IMR-90 (cell line): ENCODE measurements around the gene ZNRD2. TPM values are rescaled to one million over a fixed set of nuclear protein-coding genes. Genes with fewer than 3 reads are reported as not detected.
A peak's percentile ranks its signal among the peaks of the same experiment; 100 is the strongest.

Experiments
- ATAC-seq: fragments of 200-7000 bp; cut with Tn5 transposase; 2 replicates; pipeline ENCODE4 v1.9.1; 2020; ENCODE audit warnings: low read depth, mild to moderate bottlenecking, moderate library complexity
- BruUV-seq: library from RNA; stranded (reverse); fragments of 400-500 nt; replicated peaks from 2 replicates; lab custom pipeline; 2021; lab: Mats Ljungman, UMichigan
- CTCF ChIA-PET: fragments of 300-600 bp; formaldehyde crosslinking; extraction: SDS; loops from one replicate; lab custom pipeline; 2021; ENCODE audit warnings: antibody characterized with exemption; lab: Yijun Ruan, JAX
- POLR2A ChIA-PET: fragments of 300-600 bp; sonication (Branson Sonifier 250); formaldehyde crosslinking; loops from one replicate; lab custom pipeline; 2022; ENCODE audit warnings: antibody characterized with exemption; ENCODE audit not compliant: unreplicated experiment; lab: Charles Lee
- DNase-seq: peaks from one replicate; pipeline ENCODE4 v3.0.0; 2013
- H2AFZ ChIP-seq: replicated peaks from 2 replicates; pipeline ENCODE3; 2013; ENCODE audit warnings: low read length, mild to moderate bottlenecking; ENCODE audit not compliant: poor library complexity
- H2AK5ac ChIP-seq: 2 replicates; pipeline ENCODE4 v1.6.1; 2013; ENCODE audit warnings: low read depth, low read length, inconsistent platforms
- H2AK9ac ChIP-seq: replicated peaks from 2 replicates; pipeline ENCODE3; 2013; ENCODE audit warnings: mild to moderate bottlenecking, low read depth, low read length, moderate library complexity; ENCODE audit not compliant: poor library complexity
- H2BK120ac ChIP-seq: 2 replicates; pipeline ENCODE4 v1.6.1; 2013; ENCODE audit warnings: low read depth, low read length, inconsistent platforms
- H2BK15ac ChIP-seq: 3 replicates; pipeline ENCODE4 v1.6.1; 2013; ENCODE audit warnings: low read depth, low read length, inconsistent platforms
- H2BK20ac ChIP-seq: 2 replicates; pipeline ENCODE4 v1.6.1; 2013; ENCODE audit warnings: low read depth, mild to moderate bottlenecking, inconsistent platforms, low read length, moderate library complexity
- H2BK5ac ChIP-seq: 2 replicates; pipeline ENCODE4 v1.6.1; 2013; ENCODE audit warnings: mild to moderate bottlenecking, low read depth, low read length, inconsistent platforms; ENCODE audit not compliant: poor library complexity, severe bottlenecking
- H3K14ac ChIP-seq: replicated peaks from 2 replicates; pipeline ENCODE4 v1.6.1; 2013; ENCODE audit warnings: low read depth, low read length, inconsistent platforms
- H3K18ac ChIP-seq: 2 replicates; pipeline ENCODE4 v1.6.1; 2013; ENCODE audit warnings: low read depth, low read length, control low read depth
- H3K23ac ChIP-seq: 2 replicates; pipeline ENCODE4 v1.6.1; 2013; ENCODE audit warnings: low read depth, low read length, inconsistent platforms
- H3K27ac ChIP-seq: 2 replicates; pipeline ENCODE4 v1.5.1; 2013; ENCODE audit warnings: mild to moderate bottlenecking, control low read depth, low read length; ENCODE audit not compliant: insufficient read depth
- H3K27me3 ChIP-seq: 2 replicates; pipeline ENCODE4 v1.6.1; 2013; ENCODE audit warnings: low read length; ENCODE audit not compliant: control insufficient read depth, insufficient read depth
- H3K36me3 ChIP-seq: 2 replicates; pipeline ENCODE4 v1.6.1; 2013; ENCODE audit warnings: low read length, mixed read lengths; ENCODE audit not compliant: control insufficient read depth, insufficient read depth
- H3K4ac ChIP-seq: 2 replicates; pipeline ENCODE4 v1.6.1; 2013; ENCODE audit warnings: low read depth, low read length, inconsistent platforms
- H3K4me1 ChIP-seq: 2 replicates; pipeline ENCODE4 v1.6.1; 2013; ENCODE audit warnings: low read length, mixed read lengths; ENCODE audit not compliant: control insufficient read depth, insufficient read depth
- H3K4me2 ChIP-seq: 2 replicates; pipeline ENCODE4 v1.6.1; 2013; ENCODE audit warnings: low read depth, mild to moderate bottlenecking, control low read depth, low read length, moderate library complexity
- H3K4me3 ChIP-seq: 2 replicates; pipeline ENCODE4 v1.5.1; 2013; ENCODE audit warnings: low read depth, mild to moderate bottlenecking, control low read depth, low read length, moderate library complexity; ENCODE audit not compliant: insufficient read depth
- H3K56ac ChIP-seq: 2 replicates; pipeline ENCODE4 v1.6.1; 2013; ENCODE audit warnings: low read length, inconsistent platforms; ENCODE audit not compliant: insufficient read depth; ENCODE audit errors: extremely low read depth
- H3K79me1 ChIP-seq, 2 experiments: 2 replicates each; pipeline ENCODE4 v1.6.1; 2013; ENCODE audit warnings: low read length in 2 of 2, inconsistent platforms in 1 of 2, low read depth in 1 of 2
- H3K9ac ChIP-seq: 2 replicates; pipeline ENCODE4 v1.6.1; 2013; ENCODE audit warnings: low read depth, low read length, control low read depth
- H3K9me1 ChIP-seq: 2 replicates; pipeline ENCODE4 v1.6.1; 2013; ENCODE audit warnings: low read length, inconsistent platforms; ENCODE audit not compliant: insufficient read depth
- H3K9me3 ChIP-seq: 2 replicates; pipeline ENCODE4 v1.6.1; 2013; ENCODE audit warnings: low read length; ENCODE audit not compliant: control insufficient read depth, insufficient read depth
- H4K20me1 ChIP-seq: 2 replicates; pipeline ENCODE4 v1.6.1; 2013; ENCODE audit warnings: low read length, inconsistent platforms; ENCODE audit not compliant: insufficient read depth
- H4K5ac ChIP-seq: 2 replicates; pipeline ENCODE4 v1.6.1; 2013; ENCODE audit warnings: mild to moderate bottlenecking, low read depth, low read length, control low read depth
- H4K8ac ChIP-seq, 2 experiments: 2 replicates each; pipeline ENCODE4 v1.6.1; 2013; ENCODE audit warnings: low read depth in 2 of 2, low read length in 2 of 2, control low read depth in 1 of 2, inconsistent platforms in 1 of 2
- H4K91ac ChIP-seq: 2 replicates; pipeline ENCODE4 v1.6.1; 2013; ENCODE audit warnings: low read depth, low read length, inconsistent platforms; ENCODE audit not compliant: insufficient read depth
- BHLHE40 ChIP-seq: fragments of 150-350 bp; IDR thresholded peaks from 2 replicates; pipeline ENCODE4 v1.6.1; 2016; ENCODE audit warnings: mild to moderate bottlenecking, low read depth, low read length
- ELK1 ChIP-seq: fragments of 150-350 bp; IDR thresholded peaks from 2 replicates; pipeline ENCODE4 v1.6.1; 2016; ENCODE audit warnings: low read depth, mild to moderate bottlenecking, low read length, moderate library complexity, borderline replicate concordance
- MXI1 ChIP-seq: IDR thresholded peaks from 2 replicates; pipeline ENCODE4 v1.6.1; 2012; ENCODE audit warnings: low read depth, mild to moderate bottlenecking, low read length, moderate library complexity, borderline replicate concordance
- RAD21 ChIP-seq: IDR thresholded peaks from 2 replicates; pipeline ENCODE4 v1.6.1; 2012; ENCODE audit warnings: low read length, improper control_type of control experiment
- RFX5 ChIP-seq: IDR thresholded peaks from 2 replicates; pipeline ENCODE4 v1.8.0; 2012; ENCODE audit warnings: low read depth, mild to moderate bottlenecking, low read length, moderate library complexity
- WGBS, 2 experiments: methylation state at CpG; one replicate each; pipeline versions ENCODE4 v1.1.5 to v1.1.7; 2013; ENCODE audit warnings: missing lambda C conversion rate in 2 of 2; ENCODE audit not compliant: insufficient read length in 1 of 2; ENCODE audit errors: extremely low coverage in 2 of 2; 5-methylcytosine and 5-hydroxymethylcytosine counted together
- dilution Hi-C: fragments of 300-500 bp; cut with HindIII; formaldehyde crosslinking; loops from one replicate; pipeline ENCODE4 v1.14.3; 2018; ENCODE audit warnings: low sequenced_read_pairs; ENCODE audit not compliant: unreplicated experiment
- in situ Hi-C: fragments of 300-500 bp; cut with MboI; formaldehyde crosslinking; loops from 3 replicates; pipeline ENCODE4 v1.14.3; 2019; ENCODE audit warnings: low sequenced_read_pairs, inconsistent platforms, mixed read lengths
- intact Hi-C: fragments of 100-400 bp; cut with micrococcal nuclease; formaldehyde crosslinking; loops from 2 replicates; pipeline ENCODE4 v1.10.0; 2022
- polyA plus RNA-seq, 3 experiments: library from polyadenylated mRNA; depleted of rRNA; stranded (reverse); fragments of >200 nt; gene quantifications; 2 replicates each; pipeline ENCODE4 v1.2.3, GENCODE V29; 2012; ENCODE audit warnings: low replicate concordance in 1 of 3
- total RNA-seq: library from RNA; depleted of rRNA; stranded (reverse); fragments of >200 nt; gene quantifications from 2 replicates; pipeline ENCODE4 v1.2.3, GENCODE V29; 2012

The ZNRD2 gene
- total and polyA plus RNA-seq, 2 of the 4 experiments (the other 2 are of a cell fraction), result 75.6 to 90.3 TPM

- Histone ChIP-seq H3K9me3 (no peaks in the 10 kb centered on the region), H3K14ac (no peak overlapping the region), H3K56ac (no peak overlapping the region), H3K36me3 (peaks cover 41% of the 10 kb centered on the region), H2BK120ac (no peak overlapping the region), H3K9ac (no peak overlapping the region), H3K27me3 (no peaks in the 10 kb centered on the region), H2AK9ac (peak overlapping the region; percentile 73), H2AK5ac (peak overlapping the region; percentile 33; the same call in 1 of the 2 replicates), H3K23ac (no peak overlapping the region), H2BK20ac (no peak overlapping the region), H3K18ac (no peak overlapping the region), H4K91ac (no peak overlapping the region), H3K4me1 (peaks cover 9% of the 10 kb centered on the region), H3K9me1 (0 out of 2 replicates have a peak, but pooled peaks cover 5% of the 10 kb centered on the region), H4K5ac (no peak overlapping the region), H3K4ac (no peak overlapping the region), H4K8ac (no peak overlapping the region; a peak in 1 of 4 replicates), H2BK5ac (no peak overlapping the region), H4K20me1 (peaks cover 39% of the 10 kb centered on the region), H3K27ac (no peak overlapping the region), H3K79me1 (peaks cover 13 to 58% of the 10 kb centered on the region in 2 experiments), H2AFZ (peak overlapping the region; percentile 61), H3K4me2 (peak overlapping the region; percentile 74), H3K4me3 (peak overlapping the region; percentile 20; the same call in 1 of the 2 replicates), H2BK15ac (no peak overlapping the region)
- 8% methylated on average over 48 of the region's 67 CpGs; no CpG with 5 or more reads in 1 of the 2 experiments for WGBS, 2 experiments
- dilution Hi-C loops, result no loop called here
- DNase-seq (peak; percentile 93), ATAC-seq (peak; percentile 100)
- CTCF ChIA-PET, result interaction anchor here (1.0 kb wide), 1 partner anchor 13 kb away, joined by 3 read pairs; no protein-coding TSS in a partner anchor
- POLR2A ChIA-PET, result interaction anchor here (0.5 to 0.7 kb wide), 3 partner anchors 15 to 290 kb away, joined by 3 to 10 read pairs (median 8); no protein-coding TSS in a partner anchor
- intact Hi-C loops, result loop anchor here (5.0 kb wide), 1 partner anchor 35 kb away; the partner anchor contains the start of genes FAM89B and ZNRD2
- in situ Hi-C loops, result no loop called here
- peak; percentile 93 for TF ChIP-seq BHLHE40
- no peak for TF ChIP-seq RFX5
- TF ChIP-seq RAD21, result no peak
- peak; percentile 99 for TF ChIP-seq MXI1
- TF ChIP-seq ELK1, result no peak
- no TSS peak for BruUV-seq
Observed at GRCh38 chr11:65606876-65607613, 36.8 kb downstream of the ZNRD2 start.
